AG09319 (cell line): ENCODE results near the gene MDP1.
"Not testable (repeated sequence)": the region's sequence is repeated elsewhere in the genome, so short reads cannot be mapped to it uniquely, and the experiment has no call there.

ENCODE experiments used
- DNase-seq: peaks from one replicate; pipeline ENCODE4 v3.0.0-alpha.2; 2010; ENCODE audit warnings: low read depth; ENCODE audit errors: extremely low read depth
- TF ChIP-seq, protein P1 (sequence below): IDR thresholded peaks from 2 replicates; pipeline ENCODE4 v1.5.1; 2011; ENCODE audit warnings: low read depth, mild to moderate bottlenecking, inconsistent platforms, low read length, moderate library complexity

MDP1 gene

DNA sequence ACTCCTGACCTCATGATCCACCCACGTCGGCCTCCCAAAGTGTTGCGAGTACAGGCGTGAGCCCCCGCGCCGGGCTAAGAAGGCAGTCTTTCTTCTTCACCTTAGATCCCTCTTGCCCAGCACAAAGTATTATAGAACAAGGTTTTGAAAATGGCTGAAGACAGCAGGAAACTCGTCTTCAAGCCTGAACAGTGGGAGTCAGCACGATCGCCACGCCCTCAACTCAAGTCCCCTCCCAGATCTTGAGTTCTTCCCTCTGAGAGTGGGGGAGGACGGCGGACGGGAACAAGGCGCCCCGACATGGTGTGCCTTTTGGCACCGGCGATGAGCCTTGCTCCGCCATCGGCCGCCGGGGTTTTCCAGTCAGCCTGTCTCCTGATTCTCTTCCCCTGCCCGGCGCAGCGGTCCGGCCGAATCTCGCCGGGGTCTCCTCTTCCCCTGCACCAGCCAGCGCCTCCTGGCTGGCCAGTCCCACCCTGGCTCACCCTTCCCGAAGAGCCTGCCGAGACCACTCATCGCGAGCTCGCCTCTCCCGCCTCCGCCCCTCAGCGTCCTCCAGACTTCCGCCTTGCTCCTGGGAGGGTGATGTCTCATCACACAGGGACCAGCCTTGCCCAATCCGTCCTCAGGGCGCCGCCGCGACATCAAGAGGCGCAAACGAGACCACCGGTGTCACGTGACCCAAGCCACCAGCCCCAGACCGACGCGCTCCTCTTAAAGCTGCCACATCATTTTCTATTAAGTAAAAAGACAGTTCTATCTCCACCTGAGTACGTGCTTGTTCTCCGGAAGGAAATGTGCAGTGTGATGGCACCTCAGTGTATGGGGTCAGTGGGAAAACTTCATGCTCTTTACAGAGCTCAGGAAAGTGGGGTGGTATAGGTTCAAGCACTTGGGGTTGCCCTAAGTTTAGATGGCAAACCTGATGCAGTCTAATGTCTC, 2.7 kb downstream of the MDP1 start, which contains the start of gene CHMP4A:
Gene CHMP4A (minus strand): TSS at position 565 of the 942 bp plus-strand sequence. CDS start 49 bp downstream, at position 516.
- peak; percentile 94 for DNase-seq
- TF ChIP-seq, protein P1, sequence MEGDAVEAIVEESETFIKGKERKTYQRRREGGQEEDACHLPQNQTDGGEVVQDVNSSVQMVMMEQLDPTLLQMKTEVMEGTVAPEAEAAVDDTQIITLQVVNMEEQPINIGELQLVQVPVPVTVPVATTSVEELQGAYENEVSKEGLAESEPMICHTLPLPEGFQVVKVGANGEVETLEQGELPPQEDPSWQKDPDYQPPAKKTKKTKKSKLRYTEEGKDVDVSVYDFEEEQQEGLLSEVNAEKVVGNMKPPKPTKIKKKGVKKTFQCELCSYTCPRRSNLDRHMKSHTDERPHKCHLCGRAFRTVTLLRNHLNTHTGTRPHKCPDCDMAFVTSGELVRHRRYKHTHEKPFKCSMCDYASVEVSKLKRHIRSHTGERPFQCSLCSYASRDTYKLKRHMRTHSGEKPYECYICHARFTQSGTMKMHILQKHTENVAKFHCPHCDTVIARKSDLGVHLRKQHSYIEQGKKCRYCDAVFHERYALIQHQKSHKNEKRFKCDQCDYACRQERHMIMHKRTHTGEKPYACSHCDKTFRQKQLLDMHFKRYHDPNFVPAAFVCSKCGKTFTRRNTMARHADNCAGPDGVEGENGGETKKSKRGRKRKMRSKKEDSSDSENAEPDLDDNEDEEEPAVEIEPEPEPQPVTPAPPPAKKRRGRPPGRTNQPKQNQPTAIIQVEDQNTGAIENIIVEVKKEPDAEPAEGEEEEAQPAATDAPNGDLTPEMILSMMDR, result peak; percentile 4

DNA sequence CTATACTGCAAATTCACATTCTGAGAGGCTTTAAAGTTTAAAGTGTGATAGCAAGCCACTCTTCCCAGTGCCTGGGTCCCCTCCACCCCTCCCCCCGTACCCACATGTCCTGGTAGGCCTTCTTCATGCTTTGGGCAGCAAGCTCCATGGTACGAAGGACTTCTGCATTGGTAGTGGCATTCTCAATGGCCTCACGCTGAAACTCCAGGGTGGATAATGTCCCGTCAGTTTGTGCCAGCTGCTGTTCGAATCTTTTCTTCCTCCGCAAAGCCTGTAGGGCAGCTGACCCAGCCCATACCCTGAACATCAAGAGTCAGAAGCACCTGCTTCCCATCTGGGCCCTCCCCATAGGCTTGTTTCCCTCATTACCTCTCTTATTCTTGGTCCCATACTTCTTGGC, 4.6 kb downstream of the MDP1 start:
- DNase-seq, result no peak

DNA sequence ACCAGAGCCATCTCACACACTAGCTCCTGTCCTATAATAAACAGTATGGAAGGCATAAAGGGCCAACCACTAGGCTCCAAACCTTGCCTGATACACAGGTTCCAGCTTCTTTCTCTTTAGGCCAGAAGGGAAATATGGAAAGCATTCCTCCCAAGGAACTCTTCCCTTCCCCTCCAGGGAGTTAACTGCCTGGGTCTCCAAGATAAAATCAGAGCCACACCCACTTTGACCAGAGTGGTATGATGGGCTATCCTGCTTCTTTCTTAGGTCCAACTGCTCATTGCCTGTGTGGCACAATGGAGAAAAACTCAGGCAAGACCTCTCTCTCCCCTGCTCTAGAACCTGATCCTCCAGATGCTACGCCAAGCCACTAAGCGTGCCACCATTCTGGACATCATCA, 8.2 kb downstream of the MDP1 start:
- TF ChIP-seq, protein P1, result no peak
- no peak for DNase-seq

More for the DNA sequence above, 4.6 kb downstream of the MDP1 start:
- TF ChIP-seq, protein P1, result no peak

DNA sequence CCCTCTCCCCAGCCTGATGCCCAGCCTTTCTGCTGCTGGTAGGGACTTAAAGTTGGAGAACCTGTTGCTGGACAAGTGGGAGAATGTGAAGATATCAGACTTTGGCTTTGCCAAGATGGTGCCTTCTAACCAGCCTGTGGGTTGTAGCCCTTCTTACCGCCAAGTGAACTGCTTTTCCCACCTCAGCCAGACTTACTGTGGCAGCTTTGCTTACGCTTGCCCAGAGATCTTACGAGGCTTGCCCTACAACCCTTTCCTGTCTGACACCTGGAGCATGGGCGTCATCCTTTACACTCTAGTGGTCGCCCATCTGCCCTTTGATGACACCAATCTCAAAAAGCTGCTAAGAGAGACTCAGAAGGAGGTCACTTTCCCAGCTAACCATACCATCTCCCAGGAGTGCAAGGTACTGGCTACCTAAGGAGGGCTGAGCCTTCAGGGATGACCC, 8.7 kb downstream of the MDP1 start:
- TF ChIP-seq, protein P1, result no peak

DNA sequence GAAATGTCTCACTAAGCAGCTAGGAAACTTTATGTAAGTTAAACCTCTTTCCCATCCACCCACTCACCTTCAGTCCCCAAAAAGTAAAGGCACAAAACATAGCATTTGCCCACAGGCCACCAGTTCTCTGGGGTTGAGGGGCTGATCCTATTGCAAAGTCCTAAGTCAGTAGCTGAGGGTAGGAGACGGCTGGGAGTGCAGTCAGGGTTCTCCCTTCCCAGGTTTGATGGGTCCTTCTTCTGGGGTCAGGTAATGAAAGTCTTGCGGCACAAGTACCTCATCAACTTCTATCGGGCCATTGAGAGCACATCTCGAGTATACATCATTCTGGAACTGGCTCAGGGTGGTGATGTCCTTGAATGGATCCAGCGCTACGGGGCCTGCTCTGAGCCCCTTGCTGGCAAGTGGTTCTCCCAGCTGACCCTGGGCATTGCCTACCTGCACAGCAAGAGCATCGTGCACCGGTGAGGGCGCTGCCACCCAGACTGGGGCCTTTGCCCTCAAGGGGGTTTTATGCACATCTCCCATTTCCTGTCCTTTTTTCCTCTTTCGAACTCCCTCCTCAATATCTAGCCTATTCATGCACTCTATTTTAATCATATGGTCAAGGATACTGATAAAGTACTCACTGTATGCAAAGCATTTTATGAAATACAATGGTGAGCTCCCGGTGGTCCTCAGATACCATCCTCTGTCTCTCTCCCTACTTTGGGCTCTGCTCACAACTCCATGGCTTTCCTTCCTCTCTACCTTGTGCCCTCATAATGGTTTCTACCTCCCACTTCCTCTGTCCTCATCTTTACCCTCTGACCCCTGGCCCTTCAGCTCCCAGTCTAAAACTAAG, 9.4 kb downstream of the MDP1 start:
- TF ChIP-seq, protein P1, result no peak
- DNase-seq, result no peak

More for the DNA sequence above, 8.7 kb downstream of the MDP1 start:
- no peak for DNase-seq

DNA sequence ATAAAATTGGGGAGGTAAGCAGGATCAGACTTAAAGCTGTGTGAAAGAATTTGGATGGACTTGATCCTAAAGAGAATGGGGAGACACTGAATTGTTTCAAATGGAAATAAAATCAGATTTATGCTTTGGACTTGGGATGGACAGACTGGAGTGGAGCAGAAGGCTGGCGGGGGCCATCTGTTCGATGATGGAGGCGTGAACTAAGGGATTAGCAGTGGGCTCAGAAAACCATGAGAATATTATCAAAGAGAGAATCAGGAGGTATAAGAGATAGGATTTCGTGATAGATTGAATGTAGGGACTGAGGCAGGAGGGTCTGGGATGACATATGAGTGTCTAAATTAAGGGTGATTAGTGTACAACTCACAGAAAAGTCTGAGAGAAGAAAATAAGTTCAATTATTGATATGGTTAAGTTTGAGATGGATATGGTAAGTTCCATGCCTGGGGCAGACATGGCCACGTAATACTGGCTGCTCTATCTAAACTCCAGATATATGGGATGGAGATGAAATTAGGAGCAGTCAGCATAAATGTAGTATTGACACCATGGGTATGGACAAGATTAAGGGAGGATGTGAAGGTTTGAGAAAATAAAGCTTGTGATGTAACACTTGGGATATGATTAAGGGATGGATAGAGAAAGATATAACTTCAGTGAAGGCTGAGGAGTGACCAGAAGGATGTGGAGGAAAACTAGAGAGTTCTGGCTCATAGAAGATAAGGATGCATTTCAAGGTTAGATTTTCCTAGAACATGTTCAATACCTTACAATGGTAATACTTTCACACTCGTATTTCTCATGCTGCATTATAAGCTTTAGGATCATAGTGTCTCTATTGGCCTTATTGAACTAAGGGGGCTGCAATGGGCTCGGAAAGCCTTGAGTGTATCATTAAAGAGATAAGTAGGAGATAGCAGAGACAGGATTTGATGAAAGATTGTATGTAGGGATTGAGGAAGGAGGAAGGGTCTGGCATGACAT, 11.4 kb downstream of the MDP1 start:
- no peak for DNase-seq

DNA sequence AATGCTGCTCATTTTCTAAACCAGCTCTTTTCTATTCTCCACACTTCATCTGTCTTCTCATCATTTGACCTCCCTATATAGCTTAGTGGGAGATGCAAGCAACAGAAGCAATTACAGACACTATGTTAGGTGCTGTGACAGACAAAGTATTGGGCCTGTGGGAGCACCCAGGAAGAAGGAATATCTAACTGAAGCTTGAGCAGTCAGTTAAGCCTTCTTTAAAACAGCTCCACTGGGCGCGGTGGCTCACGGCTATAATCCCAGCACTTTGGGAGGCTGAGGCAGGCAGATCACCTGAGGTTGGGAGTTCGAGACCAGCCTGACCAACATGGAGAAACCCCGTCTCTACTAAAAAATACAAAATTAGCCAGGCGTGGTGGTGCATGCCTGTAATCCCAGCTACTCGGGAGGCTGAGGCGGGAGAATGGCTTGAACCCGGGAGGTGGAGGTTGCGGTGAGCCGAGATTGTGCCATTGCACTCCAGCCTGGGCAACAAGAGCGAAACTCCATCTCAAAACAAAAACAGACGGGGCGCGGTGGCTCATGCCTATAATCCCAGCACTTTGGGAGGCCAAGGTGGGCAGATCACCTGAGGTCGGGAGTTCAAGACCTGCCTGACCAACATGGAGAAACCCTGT, 12.5 kb downstream of the MDP1 start:
- DNase-seq, result not testable (repeated sequence)

More for the DNA sequence above, 11.4 kb downstream of the MDP1 start:
- TF ChIP-seq, protein P1, result no peak

DNA sequence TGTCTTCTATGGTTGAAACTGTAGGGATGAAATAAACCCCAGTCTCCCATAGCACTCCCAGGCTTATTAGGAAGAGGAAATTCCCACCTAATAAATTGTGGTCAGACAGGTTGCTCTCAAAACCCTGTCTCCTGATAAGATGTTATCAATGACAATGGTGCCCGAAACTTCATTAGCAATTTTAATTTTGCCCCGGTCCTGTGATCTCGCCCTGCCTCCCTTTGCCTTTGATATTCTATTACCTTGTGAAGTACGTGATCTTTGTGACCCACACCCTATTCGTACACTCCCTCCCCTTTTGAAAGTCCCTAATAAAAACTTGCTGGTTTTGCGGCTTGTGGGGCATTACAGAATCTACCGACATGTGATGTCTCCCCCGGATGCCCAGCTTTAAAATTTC, 13.3 kb downstream of the MDP1 start:
- not testable (repeated sequence) for DNase-seq
